Esophagus squamous epithelium (tissue), 4 donors: ENCODE data around the gene NHEJ1.

ENCODE experiments used
- POLR2A ChIP-seq, 4 donors: fragments of 450-650 bp; IDR thresholded peaks; one replicate each; pipeline ENCODE4 v1.6.1; 2017; ENCODE audit warnings: antibody characterized with exemption in 4 of 4, mild to moderate bottlenecking in 4 of 4, moderate library complexity in 3 of 4
- TF ChIP-seq, protein P1 (sequence below), 6 experiments: fragments of 450-650 bp in 4 of 6; fragments of 200-600 bp in 2 of 6; sonication (generic) in 2 of 6; IDR thresholded peaks; one replicate each; pipeline ENCODE4 v1.5.1; 2016 to 2019; ENCODE audit warnings: antibody characterized with exemption in 6 of 6, mild to moderate bottlenecking in 4 of 6, moderate library complexity in 4 of 6

DNA sequence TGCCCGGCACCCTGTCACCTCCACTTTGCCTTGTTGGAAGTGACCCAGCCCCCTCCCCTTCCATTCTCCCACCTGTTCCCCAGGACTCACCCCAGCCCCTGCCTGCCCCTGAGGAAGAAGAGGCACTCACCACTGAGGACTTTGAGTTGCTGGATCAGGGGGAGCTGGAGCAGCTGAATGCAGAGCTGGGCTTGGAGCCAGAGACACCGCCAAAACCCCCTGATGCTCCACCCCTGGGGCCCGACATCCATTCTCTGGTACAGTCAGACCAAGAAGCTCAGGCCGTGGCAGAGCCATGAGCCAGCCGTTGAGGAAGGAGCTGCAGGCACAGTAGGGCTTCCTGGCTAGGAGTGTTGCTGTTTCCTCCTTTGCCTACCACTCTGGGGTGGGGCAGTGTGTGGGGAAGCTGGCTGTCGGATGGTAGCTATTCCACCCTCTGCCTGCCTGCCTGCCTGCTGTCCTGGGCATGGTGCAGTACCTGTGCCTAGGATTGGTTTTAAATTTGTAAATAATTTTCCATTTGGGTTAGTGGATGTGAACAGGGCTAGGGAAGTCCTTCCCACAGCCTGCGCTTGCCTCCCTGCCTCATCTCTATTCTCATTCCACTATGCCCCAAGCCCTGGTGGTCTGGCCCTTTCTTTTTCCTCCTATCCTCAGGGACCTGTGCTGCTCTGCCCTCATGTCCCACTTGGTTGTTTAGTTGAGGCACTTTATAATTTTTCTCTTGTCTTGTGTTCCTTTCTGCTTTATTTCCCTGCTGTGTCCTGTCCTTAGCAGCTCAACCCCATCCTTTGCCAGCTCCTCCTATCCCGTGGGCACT lies 21.9 kb upstream of the NHEJ1 start:
- TF ChIP-seq, protein P1, sequence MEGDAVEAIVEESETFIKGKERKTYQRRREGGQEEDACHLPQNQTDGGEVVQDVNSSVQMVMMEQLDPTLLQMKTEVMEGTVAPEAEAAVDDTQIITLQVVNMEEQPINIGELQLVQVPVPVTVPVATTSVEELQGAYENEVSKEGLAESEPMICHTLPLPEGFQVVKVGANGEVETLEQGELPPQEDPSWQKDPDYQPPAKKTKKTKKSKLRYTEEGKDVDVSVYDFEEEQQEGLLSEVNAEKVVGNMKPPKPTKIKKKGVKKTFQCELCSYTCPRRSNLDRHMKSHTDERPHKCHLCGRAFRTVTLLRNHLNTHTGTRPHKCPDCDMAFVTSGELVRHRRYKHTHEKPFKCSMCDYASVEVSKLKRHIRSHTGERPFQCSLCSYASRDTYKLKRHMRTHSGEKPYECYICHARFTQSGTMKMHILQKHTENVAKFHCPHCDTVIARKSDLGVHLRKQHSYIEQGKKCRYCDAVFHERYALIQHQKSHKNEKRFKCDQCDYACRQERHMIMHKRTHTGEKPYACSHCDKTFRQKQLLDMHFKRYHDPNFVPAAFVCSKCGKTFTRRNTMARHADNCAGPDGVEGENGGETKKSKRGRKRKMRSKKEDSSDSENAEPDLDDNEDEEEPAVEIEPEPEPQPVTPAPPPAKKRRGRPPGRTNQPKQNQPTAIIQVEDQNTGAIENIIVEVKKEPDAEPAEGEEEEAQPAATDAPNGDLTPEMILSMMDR (IDR thresholded peaks at IDR 0.05): no peak
- TF ChIP-seq POLR2A (IDR thresholded peaks at IDR 0.05): no peak
